BE2C (cell line): ENCODE results near the gene CYFIP2.

Source experiments
- DNase-seq: peaks from one replicate; pipeline ENCODE4 v3.0.0-alpha.2; 2020
- H3K27me3 ChIP-seq: fragments of 250-450 bp; sonication (Bioruptor Pico); 2 replicates; pipeline ENCODE4 v1.5.1; 2020; ENCODE audit warnings: mild to moderate bottlenecking
- H3K36me3 ChIP-seq: fragments of 250-450 bp; sonication (Bioruptor Pico); 2 replicates; pipeline ENCODE4 v1.5.1; 2020; ENCODE audit warnings: mild to moderate bottlenecking
- H3K4me1 ChIP-seq: fragments of 250-450 bp; sonication (Bioruptor Pico); 2 replicates; pipeline ENCODE4 v1.5.1; 2020
- H3K4me3 ChIP-seq: 2 replicates; pipeline ENCODE4 v1.5.1; 2011; ENCODE audit warnings: low read depth, low read length
- H3K9me3 ChIP-seq: fragments of 250-450 bp; sonication (Bioruptor Pico); 2 replicates; pipeline ENCODE4 v1.5.1; 2020
- CTCF ChIP-seq: IDR thresholded peaks from 2 replicates; pipeline ENCODE4 v1.5.1; 2012; ENCODE audit warnings: mild to moderate bottlenecking, low read depth, low read length

Gene CYFIP2

DNA sequence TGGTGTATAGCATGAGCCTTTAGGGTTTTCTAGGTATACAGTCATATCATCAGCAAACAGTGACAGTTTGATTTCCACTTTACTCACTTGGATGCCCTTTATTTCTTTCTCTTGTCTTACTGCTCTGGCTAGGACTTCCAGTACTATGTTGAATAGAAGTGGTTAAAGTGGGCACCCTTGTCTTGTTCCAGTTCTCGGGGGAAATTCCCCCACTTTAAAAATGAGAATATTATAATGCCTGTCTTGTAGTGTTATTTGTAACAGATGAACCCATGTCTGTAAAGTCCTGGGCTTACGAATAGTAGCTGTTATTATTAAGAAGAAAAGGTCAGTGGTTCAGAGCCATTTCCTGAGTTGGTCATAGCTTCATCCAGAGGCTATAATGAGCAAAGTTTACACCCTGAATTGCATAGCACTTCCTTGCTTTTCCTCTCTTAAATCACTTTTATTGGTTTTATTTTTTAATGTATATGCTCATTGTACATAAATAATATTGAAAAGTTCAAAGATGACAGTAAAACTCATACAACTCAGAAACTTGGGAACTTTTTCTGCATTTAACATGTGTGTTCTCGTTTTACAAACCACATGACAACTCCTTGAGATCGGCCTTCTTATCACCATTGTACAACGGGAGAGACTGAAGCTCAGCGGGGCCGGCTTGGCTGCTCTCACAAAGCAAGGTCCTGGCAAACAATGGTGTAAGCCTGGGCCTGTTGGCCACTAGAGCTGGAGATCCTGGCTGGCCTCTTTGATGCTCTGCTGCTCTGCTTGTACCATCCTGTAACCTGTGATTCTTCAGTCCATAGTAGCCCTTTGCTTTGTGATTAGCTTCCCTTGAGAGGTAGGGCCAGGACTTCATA, 85.2 kb downstream of the CYFIP2 start:
- Histone ChIP-seq H3K36me3 (no peaks in the 10 kb centered on the region), H3K9me3 (no peaks in the 10 kb centered on the region), H3K4me1 (no peaks in the 10 kb centered on the region), H3K4me3 (no peak overlapping the region), H3K27me3 (peaks cover 5% of the 10 kb centered on the region; the same call in 1 of the 2 replicates)
- DNase-seq, result no peak
- TF ChIP-seq CTCF, result no peak

DNA sequence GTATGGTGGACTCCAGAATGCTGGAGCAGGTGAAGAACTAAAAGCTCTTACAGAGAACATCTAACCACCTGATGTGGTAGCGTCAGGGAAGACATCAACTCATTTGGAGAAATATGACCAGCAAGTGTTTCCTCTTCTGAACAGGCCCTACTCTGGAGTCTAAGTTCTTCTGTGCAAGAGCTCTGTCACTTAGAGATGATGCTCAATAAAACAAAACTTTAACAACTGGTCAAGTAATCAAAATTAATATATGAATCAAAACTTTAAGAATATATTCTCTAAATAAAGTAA, 85.8 kb downstream of the CYFIP2 start:
- no peaks in the 10 kb centered on the region for H3K36me3 ChIP-seq
- H3K9me3 ChIP-seq, result no peaks in the 10 kb centered on the region
- peaks cover 5% of the 10 kb centered on the region; the same call in 1 of the 2 replicates for H3K27me3 ChIP-seq
- DNase-seq, result no peak
- TF ChIP-seq CTCF, result no peak
- no peaks in the 10 kb centered on the region for H3K4me1 ChIP-seq
- no peak overlapping the region for H3K4me3 ChIP-seq

DNA sequence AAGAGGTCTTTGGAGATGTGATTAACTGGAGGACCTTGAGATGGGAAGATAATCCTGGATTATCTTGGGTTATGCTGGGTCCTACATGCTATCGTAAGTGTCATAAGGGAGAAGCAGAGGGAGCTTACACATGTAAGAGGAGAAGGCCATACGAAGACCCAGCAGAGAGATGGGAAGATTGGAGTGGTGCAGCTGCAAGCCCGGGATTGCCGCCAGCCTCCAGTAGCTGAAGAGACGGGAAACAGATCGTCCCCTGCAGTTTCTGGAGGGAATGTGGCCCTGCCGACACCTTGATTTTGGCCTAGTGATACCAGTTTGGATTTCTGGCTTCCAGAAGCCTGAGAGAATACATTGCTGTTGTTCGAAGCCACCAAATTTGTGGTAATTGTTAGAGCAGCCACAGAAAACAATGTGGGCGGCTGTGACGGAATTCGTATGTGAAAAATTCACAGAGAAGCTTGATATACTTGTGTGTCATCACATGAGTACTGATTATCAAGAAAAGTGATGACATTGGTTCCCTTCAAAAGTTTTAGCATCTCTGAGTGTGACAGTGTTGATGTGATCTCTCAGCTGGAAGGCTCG, 86.9 kb downstream of the CYFIP2 start:
- no peak for DNase-seq
- Histone ChIP-seq H3K4me1 (no peaks in the 10 kb centered on the region), H3K4me3 (no peak overlapping the region), H3K27me3 (peaks cover 5% of the 10 kb centered on the region; the same call in 1 of the 2 replicates), H3K9me3 (no peaks in the 10 kb centered on the region), H3K36me3 (no peaks in the 10 kb centered on the region)
- no peak for TF ChIP-seq CTCF

DNA sequence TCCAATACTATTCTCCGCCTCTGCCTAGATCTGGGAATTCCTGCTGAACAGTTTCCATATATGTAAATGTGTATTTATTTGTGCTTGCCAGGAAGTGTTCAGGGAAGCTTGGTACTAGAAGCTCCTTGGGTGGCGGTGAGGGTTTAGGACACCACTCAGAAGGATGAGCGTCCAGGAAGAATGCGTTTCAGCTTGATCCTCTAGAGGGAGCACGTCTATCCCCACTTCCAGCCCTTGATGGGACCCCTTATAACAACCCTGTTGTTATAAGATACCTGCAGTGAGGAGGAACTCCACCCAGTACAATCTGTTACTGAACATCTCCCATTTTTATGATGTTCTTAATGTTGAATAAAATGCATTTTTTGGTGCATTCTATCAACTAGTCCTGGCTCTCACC, 88.9 kb downstream of the CYFIP2 start:
- peaks cover 2% of the 10 kb centered on the region; the same call in 1 of the 2 replicates for H3K27me3 ChIP-seq
- TF ChIP-seq CTCF, result peak; percentile 60
- H3K4me3 ChIP-seq, result no peak overlapping the region
- H3K9me3 ChIP-seq, result no peaks in the 10 kb centered on the region
- H3K4me1 ChIP-seq, result no peaks in the 10 kb centered on the region
- no peaks in the 10 kb centered on the region for H3K36me3 ChIP-seq
- DNase-seq, result no peak

- no peaks in the 10 kb centered on the region for H3K36me3 ChIP-seq
- no peaks in the 10 kb centered on the region for H3K4me1 ChIP-seq
- DNase-seq, result no peak
- no peaks in the 10 kb centered on the region for H3K9me3 ChIP-seq
- H3K4me3 ChIP-seq, result no peak overlapping the region
- no peaks in the 10 kb centered on the region for H3K27me3 ChIP-seq
- TF ChIP-seq CTCF, result no peak
These were observed 90.7 kb downstream of the CYFIP2 start for GRCh38 chr5:157356576-157356975.

- TF ChIP-seq CTCF, result no peak
- H3K36me3 ChIP-seq, result no peaks in the 10 kb centered on the region
These were observed 91.9 kb downstream of the CYFIP2 start for GRCh38 chr5:157357823-157358222.

More at GRCh38 chr5:157357823-157358222, 91.9 kb downstream of the CYFIP2 start:
- no peaks in the 10 kb centered on the region for H3K27me3 ChIP-seq
- no peaks in the 10 kb centered on the region for H3K9me3 ChIP-seq
- no peaks in the 10 kb centered on the region for H3K4me1 ChIP-seq
- no peak overlapping the region for H3K4me3 ChIP-seq
- no peak for DNase-seq
